ENCODE data around the gene CIROP. TPM values are rescaled to one million over a fixed set of nuclear protein-coding genes. Genes with fewer than 3 reads are reported as not detected.

The CIROP gene
- total and polyA plus RNA-seq, 12 donors: not detected

- WGBS, 4 donors: 86 to 92% (median 90%) methylated on average over 4 of the region's 4 CpGs
- Histone ChIP-seq H3K9me3 (replicated peaks in 1 of 3) (no peaks in the 10 kb centered on the region), H3K4me1 (replicated peaks in 1 of 2) (no peaks in the 10 kb centered on the region), H3K4me3 (no peak overlapping the region), H3K27me3 (no peaks in the 10 kb centered on the region), H3K27ac (no peak overlapping the region), H3K36me3 (replicated peaks in 1 of 2) (no peaks in the 10 kb centered on the region)
- DNase-seq: no peak
- intact Hi-C loops (cut with DNase I): no loop called here
- TF ChIP-seq, protein P1, sequence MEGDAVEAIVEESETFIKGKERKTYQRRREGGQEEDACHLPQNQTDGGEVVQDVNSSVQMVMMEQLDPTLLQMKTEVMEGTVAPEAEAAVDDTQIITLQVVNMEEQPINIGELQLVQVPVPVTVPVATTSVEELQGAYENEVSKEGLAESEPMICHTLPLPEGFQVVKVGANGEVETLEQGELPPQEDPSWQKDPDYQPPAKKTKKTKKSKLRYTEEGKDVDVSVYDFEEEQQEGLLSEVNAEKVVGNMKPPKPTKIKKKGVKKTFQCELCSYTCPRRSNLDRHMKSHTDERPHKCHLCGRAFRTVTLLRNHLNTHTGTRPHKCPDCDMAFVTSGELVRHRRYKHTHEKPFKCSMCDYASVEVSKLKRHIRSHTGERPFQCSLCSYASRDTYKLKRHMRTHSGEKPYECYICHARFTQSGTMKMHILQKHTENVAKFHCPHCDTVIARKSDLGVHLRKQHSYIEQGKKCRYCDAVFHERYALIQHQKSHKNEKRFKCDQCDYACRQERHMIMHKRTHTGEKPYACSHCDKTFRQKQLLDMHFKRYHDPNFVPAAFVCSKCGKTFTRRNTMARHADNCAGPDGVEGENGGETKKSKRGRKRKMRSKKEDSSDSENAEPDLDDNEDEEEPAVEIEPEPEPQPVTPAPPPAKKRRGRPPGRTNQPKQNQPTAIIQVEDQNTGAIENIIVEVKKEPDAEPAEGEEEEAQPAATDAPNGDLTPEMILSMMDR (IDR thresholded peaks at IDR 0.05): no peak
- no peak for TF ChIP-seq POLR2A (IDR thresholded peaks at IDR 0.05)
Measured at GRCh38 chr14:23105348-23105824, 597 bp upstream of the CIROP start.

DNA sequence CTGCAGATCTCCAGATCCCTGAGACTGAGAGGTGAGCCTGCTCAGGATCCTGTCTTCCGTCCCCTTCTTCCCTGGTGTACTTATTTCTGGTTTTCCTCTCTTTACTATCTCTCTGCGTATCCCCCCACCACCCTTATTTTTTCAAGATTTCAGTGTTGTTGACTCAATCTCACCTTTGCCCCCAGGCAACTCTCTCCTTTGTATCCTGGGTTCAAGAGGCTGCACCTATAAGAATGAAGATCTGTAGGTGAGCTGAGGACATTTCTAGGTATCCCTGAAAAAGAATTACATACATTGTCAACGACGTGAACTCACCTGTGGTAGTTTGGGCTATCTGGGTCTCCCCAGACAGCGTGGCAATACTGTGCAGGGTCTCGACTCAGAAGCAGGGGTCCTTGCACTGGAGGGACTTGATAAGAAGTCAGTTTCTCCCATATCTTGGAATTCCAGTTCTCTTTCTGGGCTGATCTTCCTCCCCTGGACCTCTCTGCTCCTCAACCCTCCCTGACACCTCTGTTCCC is 659 bp downstream of the CIROP start:
- Histone ChIP-seq H3K27ac (no peak overlapping the region), H3K4me3 (no peak overlapping the region), H3K27me3 (no peaks in the 10 kb centered on the region), H3K36me3 (replicated peaks in 1 of 2) (peaks cover 0 to under 1% of the 10 kb centered on the region in 2 donors), H3K9me3 (replicated peaks in 1 of 3) (no peaks in the 10 kb centered on the region), H3K4me1 (replicated peaks in 1 of 2) (peaks cover 4 to 6% of the 10 kb centered on the region in 2 donors)
- no peak for DNase-seq
- no peak for TF ChIP-seq POLR2A (IDR thresholded peaks at IDR 0.05)
- TF ChIP-seq, protein P1 (IDR thresholded peaks at IDR 0.05): no peak
- WGBS, 4 donors: 78 to 86% (median 83%) methylated on average over 6 of the region's 6 CpGs
- intact Hi-C loops (cut with DNase I): loop anchor here (5.0 kb wide), 2 partner anchors 37 to 42 kb away; no protein-coding TSS in a partner anchor

GRCh38 chr14:23103581-23103980 is 1.2 kb downstream of the CIROP start:
- Histone ChIP-seq H3K4me3 (no peak overlapping the region), H3K27ac (no peak overlapping the region), H3K4me1 (replicated peaks in 1 of 2) (peaks cover 6 to 12% of the 10 kb centered on the region in 2 donors), H3K27me3 (no peaks in the 10 kb centered on the region), H3K36me3 (replicated peaks in 1 of 2) (peaks cover 0 to 6% of the 10 kb centered on the region in 2 donors), H3K9me3 (replicated peaks in 1 of 3) (no peaks in the 10 kb centered on the region)
- WGBS, 4 donors: 81 to 93% (median 84%) methylated on average over 4 of the region's 4 CpGs
- no peak for DNase-seq
- intact Hi-C loops (cut with DNase I): loop anchor here (5.0 kb wide), 2 partner anchors 36 to 41 kb away; no protein-coding TSS in a partner anchor
- TF ChIP-seq, protein P1 (IDR thresholded peaks at IDR 0.05): no peak
- TF ChIP-seq POLR2A (IDR thresholded peaks at IDR 0.05): no peak

GRCh38 chr14:23102801-23103200 is 2.0 kb downstream of the CIROP start:
- no peak for DNase-seq
- Histone ChIP-seq H3K27ac (no peak overlapping the region), H3K36me3 (replicated peaks in 1 of 2) (peaks cover 0 to 14% of the 10 kb centered on the region in 2 donors), H3K4me1 (replicated peaks in 1 of 2) (peaks cover 6 to 16% of the 10 kb centered on the region in 2 donors), H3K4me3 (no peak overlapping the region), H3K27me3 (no peaks in the 10 kb centered on the region), H3K9me3 (replicated peaks in 1 of 3) (no peaks in the 10 kb centered on the region)
- TF ChIP-seq, protein P1 (IDR thresholded peaks at IDR 0.05): no peak
- TF ChIP-seq POLR2A (IDR thresholded peaks at IDR 0.05): no peak
- intact Hi-C loops (cut with DNase I): loop anchor here (5.0 kb wide), 2 partner anchors 36 to 40 kb away; no protein-coding TSS in a partner anchor
- 91 to 100% (median 95%) methylated on average over 2 of the region's 2 CpGs for WGBS, 4 donors
